ENCODE measurements around the gene PWWP2B.

- TF ChIP-seq CTCF (IDR thresholded peaks at IDR 0.05; ENCODE audit: low read depth, low read length, poor library complexity, severe bottlenecking) (no peak), EZH2phosphoT487 (IDR thresholded peaks at IDR 0.05; ENCODE audit: borderline replicate concordance, low read length) (no peak)
Measured at GRCh38 chr10:132427939-132428367, 31.0 kb downstream of the PWWP2B start.
